DND-41 (cell line): ENCODE measurements around the gene F8.

Source experiments
- EZH2 ChIP-seq: IDR thresholded peaks from 3 replicates; pipeline ENCODE4 v1.6.1; 2012; ENCODE audit warnings: borderline replicate concordance, low read depth, mild to moderate bottlenecking, moderate library complexity, low read length, inconsistent platforms; ENCODE audit not compliant: severe bottlenecking
- TF ChIP-seq, protein P1 (sequence below): IDR thresholded peaks from 2 replicates; pipeline ENCODE4 v1.5.1; 2012; ENCODE audit warnings: borderline replicate concordance, low read length, moderate library complexity, mild to moderate bottlenecking; ENCODE audit not compliant: poor library complexity, severe bottlenecking; ENCODE audit errors: extremely low read depth

DNA sequence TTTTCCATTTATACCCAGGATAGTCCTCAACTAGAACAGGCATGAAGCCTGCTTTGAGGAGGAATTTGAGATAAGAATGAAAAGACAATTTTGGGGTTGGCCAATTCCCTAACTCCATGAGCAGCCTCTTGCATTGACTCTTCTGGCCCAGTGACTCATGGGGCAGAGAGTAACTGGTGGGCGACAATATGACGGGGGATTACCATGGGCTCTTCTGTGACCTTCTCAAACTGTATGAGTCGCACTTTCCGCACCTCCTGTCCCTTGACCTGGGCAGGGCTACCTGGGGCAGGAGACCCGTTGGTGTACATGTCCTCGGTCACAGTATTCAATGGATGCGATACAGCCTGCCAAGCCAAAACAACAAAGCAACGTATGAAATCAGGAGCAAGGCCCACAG lies 230.6 kb downstream of the F8 start:
- TF ChIP-seq, protein P1, sequence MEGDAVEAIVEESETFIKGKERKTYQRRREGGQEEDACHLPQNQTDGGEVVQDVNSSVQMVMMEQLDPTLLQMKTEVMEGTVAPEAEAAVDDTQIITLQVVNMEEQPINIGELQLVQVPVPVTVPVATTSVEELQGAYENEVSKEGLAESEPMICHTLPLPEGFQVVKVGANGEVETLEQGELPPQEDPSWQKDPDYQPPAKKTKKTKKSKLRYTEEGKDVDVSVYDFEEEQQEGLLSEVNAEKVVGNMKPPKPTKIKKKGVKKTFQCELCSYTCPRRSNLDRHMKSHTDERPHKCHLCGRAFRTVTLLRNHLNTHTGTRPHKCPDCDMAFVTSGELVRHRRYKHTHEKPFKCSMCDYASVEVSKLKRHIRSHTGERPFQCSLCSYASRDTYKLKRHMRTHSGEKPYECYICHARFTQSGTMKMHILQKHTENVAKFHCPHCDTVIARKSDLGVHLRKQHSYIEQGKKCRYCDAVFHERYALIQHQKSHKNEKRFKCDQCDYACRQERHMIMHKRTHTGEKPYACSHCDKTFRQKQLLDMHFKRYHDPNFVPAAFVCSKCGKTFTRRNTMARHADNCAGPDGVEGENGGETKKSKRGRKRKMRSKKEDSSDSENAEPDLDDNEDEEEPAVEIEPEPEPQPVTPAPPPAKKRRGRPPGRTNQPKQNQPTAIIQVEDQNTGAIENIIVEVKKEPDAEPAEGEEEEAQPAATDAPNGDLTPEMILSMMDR, result no peak
- TF ChIP-seq EZH2, result no peak
